Measurements from ENCODE around the gene NAALADL2.
A peak's percentile ranks its signal among the peaks of the same experiment; 100 is the strongest.
"Not testable (repeated sequence)": the region's sequence is repeated elsewhere in the genome, so short reads cannot be mapped to it uniquely, and the experiment has no call there.

The NAALADL2 gene

GRCh38 chr3:175144368-175144767 lies 285.2 kb downstream of the NAALADL2 start:
- no peak for DNase-seq (ENCODE audit: low spot score)

GRCh38 chr3:175146258-175146657 lies 287.1 kb downstream of the NAALADL2 start:
- DNase-seq (ENCODE audit: low spot score): no peak

GRCh38 chr3:175149675-175150074 lies 290.5 kb downstream of the NAALADL2 start:
- no peak for DNase-seq (ENCODE audit: low spot score)

GRCh38 chr3:175150812-175151401 lies 291.8 kb downstream of the NAALADL2 start:
- peak; percentile 31 for DNase-seq (ENCODE audit: low spot score)

- peak; percentile 16 for DNase-seq (ENCODE audit: low spot score)
Observed at GRCh38 chr3:175153595-175153994, 294.5 kb downstream of the NAALADL2 start.

GRCh38 chr3:175155172-175155571 lies 296.0 kb downstream of the NAALADL2 start:
- no peak for DNase-seq (ENCODE audit: low spot score)

GRCh38 chr3:175159202-175159601 lies 300.1 kb downstream of the NAALADL2 start:
- DNase-seq (ENCODE audit: low spot score): no peak

- DNase-seq (ENCODE audit: low spot score): no peak
Observed at GRCh38 chr3:175161291-175161690, 302.2 kb downstream of the NAALADL2 start.

- DNase-seq (ENCODE audit: low spot score): no peak
Observed at GRCh38 chr3:175163686-175164085, 304.6 kb downstream of the NAALADL2 start.

GRCh38 chr3:175173117-175173516 lies 314.0 kb downstream of the NAALADL2 start:
- not testable (repeated sequence) for DNase-seq (ENCODE audit: low spot score)

GRCh38 chr3:175176556-175176955 lies 317.4 kb downstream of the NAALADL2 start:
- DNase-seq (ENCODE audit: low spot score): no peak

- no peak for DNase-seq (ENCODE audit: low spot score)
Observed at GRCh38 chr3:175179055-175179454, 319.9 kb downstream of the NAALADL2 start.

GRCh38 chr3:175184392-175184791 lies 325.3 kb downstream of the NAALADL2 start:
- DNase-seq (ENCODE audit: low spot score): no peak

GRCh38 chr3:175185903-175186302 lies 326.8 kb downstream of the NAALADL2 start:
- DNase-seq (ENCODE audit: low spot score): no peak

- DNase-seq (ENCODE audit: low spot score): no peak
Observed at GRCh38 chr3:175186511-175186910, 327.4 kb downstream of the NAALADL2 start.

GRCh38 chr3:175187586-175187985 lies 328.5 kb downstream of the NAALADL2 start:
- no peak for DNase-seq (ENCODE audit: low spot score)

- no peak for DNase-seq (ENCODE audit: low spot score)
Observed at GRCh38 chr3:175192536-175192935, 333.4 kb downstream of the NAALADL2 start.

- DNase-seq (ENCODE audit: low spot score): no peak
Observed at GRCh38 chr3:175193815-175194518, 334.8 kb downstream of the NAALADL2 start.

- no peak for DNase-seq (ENCODE audit: low spot score)
Observed at GRCh38 chr3:175198991-175199783, 340.1 kb downstream of the NAALADL2 start.

GRCh38 chr3:175199961-175200360 lies 340.8 kb downstream of the NAALADL2 start:
- DNase-seq (ENCODE audit: low spot score): no peak

- no peak for DNase-seq (ENCODE audit: low spot score)
Observed at GRCh38 chr3:175200391-175201095, 341.4 kb downstream of the NAALADL2 start.

- no peak for DNase-seq (ENCODE audit: low spot score)
Observed at GRCh38 chr3:175207361-175207760, 348.2 kb downstream of the NAALADL2 start.
